GM21576 (cell line): Measurements from ENCODE around the gene SLC24A4.
"Not testable (repeated sequence)": the region's sequence is repeated elsewhere in the genome, so short reads cannot be mapped to it uniquely, and the experiment has no call there.

Experiments used
- ATAC-seq: cut with Tn5 transposase; IDR thresholded peaks from one replicate; pipeline ENCODE4 v1.9.1; 2021; ENCODE audit warnings: mild to moderate bottlenecking, moderate library complexity; ENCODE audit not compliant: unreplicated experiment

SLC24A4 gene

GRCh38 chr14:92398888-92399636 lies 76.1 kb downstream of the SLC24A4 start:
- no peak for ATAC-seq

GRCh38 chr14:92400579-92401444 lies 77.8 kb downstream of the SLC24A4 start:
- ATAC-seq = peak; percentile 74

- no peak for ATAC-seq
These were observed 78.6 kb downstream of the SLC24A4 start for GRCh38 chr14:92401561-92401960.

- not testable (repeated sequence) for ATAC-seq
These were observed 79.5 kb downstream of the SLC24A4 start for GRCh38 chr14:92402500-92402899.

- ATAC-seq = no peak
These were observed 81.1 kb downstream of the SLC24A4 start for GRCh38 chr14:92404018-92404417.

- ATAC-seq = no peak
These were observed 81.5 kb downstream of the SLC24A4 start for GRCh38 chr14:92404421-92404820.

GRCh38 chr14:92404938-92405337 lies 82.0 kb downstream of the SLC24A4 start:
- no peak for ATAC-seq

- ATAC-seq = no peak
These were observed 84.4 kb downstream of the SLC24A4 start for GRCh38 chr14:92407410-92407809.

GRCh38 chr14:92409043-92409442 lies 86.1 kb downstream of the SLC24A4 start:
- no peak for ATAC-seq

GRCh38 chr14:92411135-92411534 lies 88.2 kb downstream of the SLC24A4 start:
- ATAC-seq = no peak

GRCh38 chr14:92411941-92412340 lies 89.0 kb downstream of the SLC24A4 start:
- no peak for ATAC-seq

GRCh38 chr14:92412912-92413311 lies 89.9 kb downstream of the SLC24A4 start:
- ATAC-seq = no peak

GRCh38 chr14:92413379-92413778 lies 90.4 kb downstream of the SLC24A4 start:
- no peak for ATAC-seq

- ATAC-seq = no peak
These were observed 91.9 kb downstream of the SLC24A4 start for GRCh38 chr14:92414690-92415445.

- no peak for ATAC-seq
These were observed 93.0 kb downstream of the SLC24A4 start for GRCh38 chr14:92415969-92416368.

GRCh38 chr14:92416544-92416943 lies 93.6 kb downstream of the SLC24A4 start:
- ATAC-seq = no peak

- ATAC-seq = no peak
These were observed 94.8 kb downstream of the SLC24A4 start for GRCh38 chr14:92417759-92418158.

- no peak for ATAC-seq
These were observed 98.8 kb downstream of the SLC24A4 start for GRCh38 chr14:92421751-92422150.

- no peak for ATAC-seq
These were observed 102.1 kb downstream of the SLC24A4 start for GRCh38 chr14:92425101-92425500.

GRCh38 chr14:92426237-92426636 lies 103.3 kb downstream of the SLC24A4 start:
- ATAC-seq = no peak

GRCh38 chr14:92427096-92427495 lies 104.1 kb downstream of the SLC24A4 start:
- ATAC-seq = no peak
